SHP77 (cell line): ENCODE results near the gene BRWD1.

Experiments used
- DNase-seq, 2 experiments: peaks; one replicate each; lab custom pipeline; 2025; lab: John Stamatoyannopoulos, UW

The BRWD1 gene

DNA sequence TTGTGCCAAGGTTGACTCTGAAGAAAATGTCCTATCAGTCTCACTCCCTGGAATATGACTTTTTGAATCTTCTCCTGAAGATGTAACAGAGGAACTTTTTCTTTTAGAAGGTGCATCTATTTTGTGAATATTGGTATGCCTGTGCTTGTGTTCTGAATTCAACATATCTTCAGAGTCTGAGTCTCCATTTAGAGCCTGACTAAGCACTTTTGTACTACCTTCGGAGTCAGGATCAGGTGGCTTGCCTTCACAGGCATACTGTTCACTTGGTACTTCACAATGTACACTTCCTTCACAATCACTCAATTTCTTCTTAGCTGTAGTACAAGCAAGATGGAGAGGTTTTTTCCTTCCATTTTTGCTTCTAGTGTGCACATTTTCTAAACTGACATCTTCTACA, 116.6 kb downstream of the BRWD1 start:
- no peak for DNase-seq

DNA sequence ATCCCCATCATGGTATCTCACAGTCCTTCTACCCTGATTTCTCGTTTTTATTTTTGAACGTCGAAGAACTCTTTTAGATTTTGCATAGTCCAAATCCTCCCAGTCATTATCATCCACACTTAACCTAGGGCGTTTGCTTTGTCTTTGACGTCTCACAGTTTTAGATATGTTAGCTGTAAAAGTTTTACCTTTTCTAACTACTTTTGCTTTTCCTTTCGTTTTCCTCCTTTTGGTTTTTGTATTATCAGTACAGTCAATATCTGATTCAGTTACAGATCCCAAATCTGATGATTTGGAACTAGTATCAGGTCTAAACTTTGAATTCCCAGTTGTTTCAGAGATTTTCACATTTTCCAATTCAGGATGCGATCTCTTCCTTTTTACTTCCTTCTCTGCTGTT, 117.1 kb downstream of the BRWD1 start:
- DNase-seq: no peak

DNA sequence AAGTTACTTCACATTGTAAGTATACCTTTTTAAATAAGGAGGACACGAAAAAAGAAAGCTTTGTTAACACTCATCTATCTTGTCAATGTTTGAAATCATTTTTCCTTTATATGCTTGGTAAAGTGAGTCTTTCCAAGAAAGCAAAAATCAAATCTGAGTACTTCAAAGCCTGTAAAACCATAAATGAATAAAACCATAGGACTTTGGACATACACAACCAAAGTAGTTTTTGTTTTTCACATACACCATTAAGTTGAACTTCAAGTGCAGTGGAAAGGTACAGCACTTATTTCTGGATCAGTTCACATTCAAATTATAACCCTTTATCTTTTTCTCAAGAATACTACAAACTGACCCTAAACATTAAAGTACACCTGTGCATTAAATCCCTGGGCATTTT, 120.1 kb downstream of the BRWD1 start:
- no peak for DNase-seq

DNA sequence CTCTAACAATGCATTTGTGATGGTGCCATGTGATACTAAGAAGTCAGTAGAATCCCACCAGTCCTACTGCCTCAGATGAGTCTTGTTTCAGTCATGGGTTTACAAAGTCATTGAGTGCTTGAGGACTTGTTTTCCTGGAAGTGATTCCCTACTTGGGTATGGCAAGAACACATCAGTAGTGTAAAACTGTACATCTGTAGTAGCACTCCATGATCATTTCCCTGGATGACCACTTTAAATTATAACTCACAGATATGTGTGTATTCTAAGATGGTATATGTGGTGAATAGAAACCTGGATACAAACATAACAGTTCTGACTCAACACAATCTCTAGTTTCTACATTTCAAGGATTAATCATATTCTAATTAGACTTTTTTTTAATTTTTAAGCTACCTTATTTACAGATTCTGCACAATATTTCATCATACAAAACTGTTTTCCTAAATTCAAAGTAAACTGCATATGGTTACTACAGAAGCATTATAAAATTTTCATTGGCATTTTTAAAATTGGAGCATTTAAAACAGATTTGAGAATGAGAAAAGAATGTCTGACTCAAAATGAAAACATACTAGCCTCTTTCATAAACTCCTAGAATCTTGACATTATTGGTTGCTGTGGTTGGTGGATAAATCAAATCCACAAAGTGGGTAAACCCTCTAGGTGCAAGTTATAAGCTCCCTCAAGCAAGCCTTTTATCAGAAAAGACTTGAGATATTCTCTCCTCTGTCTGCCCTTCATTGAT, 123.4 kb downstream of the BRWD1 start:
- DNase-seq: no peak

DNA sequence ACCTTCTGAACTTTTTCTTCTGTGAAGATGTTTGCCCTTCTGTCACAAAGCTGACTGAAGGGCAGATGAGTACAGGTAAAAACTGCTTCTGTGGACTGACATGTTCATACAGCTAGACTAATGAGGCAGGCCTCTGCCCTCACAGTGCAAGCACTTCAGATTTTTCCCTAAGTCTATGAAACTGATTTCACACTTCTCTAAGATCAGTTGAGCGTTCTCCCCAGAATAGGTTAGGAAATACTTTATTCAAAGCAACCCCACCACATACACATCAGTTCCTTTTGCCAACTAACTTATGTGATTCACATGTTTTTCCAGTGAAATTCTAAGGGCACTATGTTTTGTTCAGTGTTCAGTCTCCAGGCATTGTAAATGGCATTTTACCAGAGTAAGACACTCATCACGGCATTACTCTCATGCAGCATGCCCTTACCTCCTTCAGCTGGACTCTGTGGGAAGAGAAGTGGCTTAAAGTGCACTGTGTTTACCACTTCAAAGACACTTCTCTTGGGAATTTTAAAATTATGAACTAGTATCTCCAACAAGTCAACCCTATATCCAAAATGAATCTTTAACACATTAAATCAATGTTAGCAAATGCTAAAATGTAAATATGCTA, 124.8 kb downstream of the BRWD1 start:
- no peak for DNase-seq

DNA sequence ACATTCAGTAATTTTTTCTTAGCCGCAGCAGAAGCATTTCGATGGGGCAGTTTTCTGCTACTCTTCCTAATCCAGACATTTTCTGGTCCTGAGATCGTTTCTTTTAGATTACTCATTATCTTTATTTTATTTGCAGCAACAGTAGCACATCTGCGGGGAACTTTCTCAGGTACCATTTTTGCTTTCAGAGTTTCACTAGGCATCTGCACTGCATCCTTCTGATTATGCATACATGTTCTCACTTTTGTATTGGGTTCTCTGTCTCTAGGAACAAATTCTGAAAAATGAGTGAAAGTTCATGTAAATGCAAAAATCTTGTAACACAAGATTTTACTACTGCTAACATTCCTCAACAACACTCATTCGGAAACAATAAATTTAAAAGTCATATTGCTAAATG, 126.3 kb downstream of the BRWD1 start:
- DNase-seq: no peak

DNA sequence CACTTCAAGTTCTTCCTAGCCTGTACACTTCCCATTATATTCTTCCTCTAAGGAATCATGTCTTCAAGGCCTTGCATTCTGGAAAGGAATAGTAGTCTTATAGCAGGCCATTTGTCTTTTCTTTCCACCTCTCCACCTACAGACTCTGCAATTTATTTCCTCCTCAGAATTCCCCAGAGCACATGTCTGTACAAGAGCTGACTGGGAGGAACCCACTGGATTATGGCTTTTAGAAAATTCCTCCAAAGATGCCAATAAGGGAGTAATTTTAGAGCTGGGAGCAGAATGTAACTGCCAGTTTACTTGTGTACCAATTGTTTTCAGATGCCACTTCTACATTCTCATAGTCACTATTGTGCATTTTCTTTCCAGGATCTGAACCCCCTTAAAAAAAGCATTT, 126.8 kb downstream of the BRWD1 start:
- DNase-seq: no peak

DNA sequence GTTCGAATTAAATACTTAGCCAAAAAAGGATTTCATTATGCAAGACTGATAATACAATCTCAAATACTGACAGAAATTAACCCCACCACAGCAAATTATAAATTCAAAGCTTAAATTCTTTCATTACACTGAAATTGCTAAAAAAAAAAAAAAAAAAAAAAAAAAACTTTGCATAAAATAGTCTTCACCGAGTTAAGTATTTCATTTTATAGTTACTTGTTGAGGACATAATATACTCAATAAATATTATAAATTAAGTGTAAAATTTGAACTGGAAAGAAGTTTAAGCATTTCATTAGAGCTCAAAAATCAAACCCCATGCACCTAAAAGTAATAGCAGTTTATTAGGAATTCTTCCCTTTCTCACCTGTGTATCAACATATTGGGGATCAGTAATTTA, 128.3 kb downstream of the BRWD1 start:
- DNase-seq: no peak

DNA sequence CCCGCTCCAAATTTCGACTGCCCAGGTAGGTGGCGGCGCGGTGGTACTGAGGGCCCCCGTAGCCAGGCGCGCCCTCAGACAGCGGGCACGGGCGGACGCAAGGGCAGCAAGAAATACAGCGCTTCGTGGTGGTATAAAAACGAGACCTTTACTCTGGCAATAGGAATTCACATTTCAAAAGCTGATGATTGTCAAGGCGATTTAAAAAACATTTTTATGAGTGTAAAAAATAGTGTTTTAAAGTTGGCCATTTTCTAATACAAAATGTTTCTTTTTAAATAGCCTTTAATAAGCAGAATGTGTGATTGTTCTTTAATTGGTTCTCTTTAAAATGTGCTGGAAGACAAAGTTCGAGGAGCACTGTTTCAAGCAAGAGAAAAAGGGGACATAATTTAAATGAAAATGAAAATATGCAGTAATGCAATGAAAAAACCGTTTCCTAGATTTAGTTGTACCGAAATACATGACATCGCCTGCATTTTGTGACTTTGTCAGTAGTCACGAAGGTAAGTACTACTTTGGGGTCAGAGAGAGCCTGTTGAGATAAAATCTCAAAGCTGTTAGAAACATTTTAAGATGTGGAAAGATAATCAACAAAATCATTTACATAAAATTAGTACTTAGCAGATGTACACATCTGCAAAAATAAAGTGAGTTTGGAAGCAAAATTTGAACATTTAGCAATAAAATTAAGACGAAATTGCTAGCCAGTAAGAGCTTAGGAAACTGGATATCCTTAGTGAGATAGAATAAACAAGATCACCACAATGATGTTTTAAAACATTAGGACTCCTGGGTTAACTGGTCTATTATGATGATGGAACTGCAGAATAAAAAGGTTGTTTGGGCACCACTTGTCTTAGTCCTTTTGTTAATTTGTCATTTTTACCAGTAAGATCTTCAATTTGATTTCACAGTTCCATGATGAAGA, 129.1 kb downstream of the BRWD1 start:
- no peak for DNase-seq

DNA sequence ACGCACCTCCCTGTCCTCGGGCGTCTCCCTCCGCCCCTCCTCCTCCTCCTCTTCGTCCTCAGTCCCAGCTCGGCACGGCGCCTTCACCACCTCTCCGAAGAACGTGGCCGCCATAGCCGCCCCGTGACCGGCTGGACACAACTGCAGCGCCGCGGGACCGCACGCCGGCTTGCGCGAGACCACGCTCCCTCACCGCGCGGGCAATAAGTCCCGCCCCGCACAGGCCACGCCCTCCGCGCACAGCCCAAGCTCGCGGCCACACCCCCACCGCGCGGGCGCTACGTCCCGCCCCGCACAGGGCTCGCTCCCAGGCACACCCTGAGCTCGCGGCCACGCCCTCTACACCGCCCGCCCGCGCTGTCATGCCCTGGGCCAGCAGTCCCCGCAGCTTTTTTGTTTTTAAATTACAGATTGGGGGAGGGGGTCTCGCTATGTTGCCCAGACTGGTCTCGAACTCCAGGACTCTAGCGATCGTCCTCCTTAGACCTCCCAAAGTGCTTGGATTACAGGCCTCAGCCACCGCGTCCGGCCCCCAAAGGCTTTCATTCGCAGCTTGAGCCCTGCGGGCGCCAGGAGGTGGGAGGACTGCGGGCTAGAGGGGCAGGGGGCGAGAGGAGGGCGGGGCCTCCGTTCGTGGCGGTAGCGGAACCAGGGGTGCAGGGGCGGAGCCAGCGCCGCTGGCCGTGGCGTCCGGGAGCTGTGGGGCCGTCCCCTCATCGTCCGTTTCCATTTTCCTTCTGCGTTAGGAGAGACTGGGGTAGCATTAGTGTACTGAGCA, 130.0 kb downstream of the BRWD1 start, which contains the start of gene PSMG1:
TSS of gene PSMG1 (minus strand) at position 180 of the 778 bp plus-strand sequence. CDS start at position 114, 66 bp downstream.
- DNase-seq: peak; percentile 85 to 94

DNA sequence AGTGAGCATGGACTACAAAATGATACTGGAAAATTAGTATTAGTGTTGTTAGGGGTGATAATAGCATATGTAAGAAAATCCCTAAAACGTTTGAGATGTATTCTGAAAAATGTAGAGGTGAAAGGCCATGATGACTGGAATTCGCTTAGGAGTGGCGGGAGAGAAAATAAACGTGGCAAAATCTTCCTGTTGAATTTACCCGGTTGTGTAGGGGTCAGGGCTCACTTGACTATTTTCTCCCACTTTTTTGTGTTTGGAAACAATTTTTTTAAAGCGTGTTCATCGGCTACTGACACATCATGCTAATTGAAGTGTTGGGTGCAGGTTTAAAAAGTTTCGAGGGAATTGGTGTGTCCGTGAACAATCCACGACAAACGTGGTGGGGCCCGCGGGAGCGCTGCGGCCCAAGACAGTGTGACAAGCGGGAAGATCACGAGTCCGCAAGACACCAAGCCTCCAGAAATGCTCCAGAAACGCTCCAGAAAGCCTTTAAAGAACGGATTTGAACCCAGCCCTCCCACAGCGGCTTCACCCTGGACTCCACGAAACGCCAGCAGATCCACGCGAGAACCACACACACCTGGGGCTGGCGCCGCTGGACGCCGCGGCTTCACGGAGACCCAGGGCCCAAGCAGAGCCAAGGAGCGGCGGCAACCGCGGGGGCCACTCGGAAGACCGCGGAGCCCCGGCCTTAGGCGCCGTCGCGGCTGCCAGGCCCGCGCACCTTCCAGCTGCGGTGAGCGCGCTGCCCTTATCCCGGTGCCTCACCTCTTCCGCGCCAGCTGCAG, 130.8 kb downstream of the BRWD1 start:
- no peak for DNase-seq

DNA sequence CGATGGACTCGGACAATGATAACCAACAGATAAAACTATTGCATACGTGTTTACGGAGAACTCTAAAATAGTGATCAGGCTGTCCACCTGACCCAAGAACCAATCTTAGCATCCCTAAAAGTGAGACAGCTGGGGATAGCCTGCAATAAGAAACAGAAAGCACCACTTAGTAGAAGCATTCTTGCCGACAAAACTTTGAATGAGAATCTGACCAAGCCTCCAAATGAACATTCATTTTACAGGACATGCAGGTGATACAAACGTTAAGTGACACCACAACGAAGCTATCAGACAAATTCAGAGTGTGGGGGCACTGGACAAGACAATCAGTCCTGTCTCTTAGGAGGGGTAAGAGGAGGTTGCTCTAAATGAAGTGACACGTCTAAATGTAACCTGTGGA, 131.4 kb downstream of the BRWD1 start:
- no peak for DNase-seq

DNA sequence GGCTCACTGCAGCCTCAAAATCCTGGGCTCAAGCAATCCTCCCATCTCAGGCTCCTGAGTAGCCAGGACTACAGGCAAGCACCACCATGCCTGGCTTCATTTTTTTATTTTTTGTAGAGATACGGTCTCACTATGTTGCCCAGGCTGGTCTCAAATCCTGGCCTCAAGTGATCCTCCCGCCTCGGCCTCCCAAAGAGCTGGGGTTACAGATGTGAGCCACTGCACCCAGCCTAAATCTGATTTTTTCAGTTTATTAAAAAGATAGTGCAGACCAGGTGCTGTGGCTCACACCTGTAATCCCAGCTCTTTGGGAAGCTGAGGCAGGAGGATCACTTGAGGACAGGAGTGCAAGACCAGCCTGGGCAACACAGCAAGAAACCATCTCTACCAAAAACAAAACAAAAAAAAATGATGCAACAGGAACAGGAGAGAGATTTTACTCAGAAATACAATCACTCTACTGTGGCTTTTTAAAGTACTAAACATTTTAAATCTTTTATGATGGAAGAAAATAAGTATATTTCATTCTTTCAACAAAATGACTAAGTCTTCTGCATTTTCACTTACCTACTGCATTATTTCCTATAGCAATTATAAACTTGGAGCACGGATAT, 132.1 kb downstream of the BRWD1 start:
- DNase-seq: no peak

DNA sequence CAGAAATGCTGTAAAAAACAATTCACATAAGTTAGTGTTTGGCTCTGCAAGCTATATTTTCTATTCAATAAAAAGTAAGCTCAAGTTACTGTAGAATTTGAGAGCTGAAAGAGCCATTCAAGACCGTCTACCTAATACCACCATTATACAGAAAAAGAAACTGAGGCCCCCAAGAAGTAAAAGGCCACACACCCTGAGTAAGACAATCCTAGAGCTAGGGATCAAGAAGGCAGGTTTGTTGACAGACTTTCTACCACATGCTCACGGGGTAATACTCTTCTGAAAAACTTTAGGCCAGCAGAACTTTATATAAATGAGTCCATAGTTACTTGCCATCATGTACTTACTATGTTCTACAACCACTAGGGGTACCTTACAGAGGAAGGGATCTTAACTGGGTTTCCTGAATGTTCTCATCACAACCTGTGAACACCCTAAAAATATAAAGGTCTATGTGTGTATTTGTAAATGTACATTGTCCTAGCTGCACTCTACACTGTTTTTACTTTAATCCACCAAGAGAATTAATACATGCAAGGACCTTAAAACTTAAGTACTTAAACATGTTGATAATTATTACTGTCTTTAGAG, 132.9 kb downstream of the BRWD1 start:
- no peak for DNase-seq

DNA sequence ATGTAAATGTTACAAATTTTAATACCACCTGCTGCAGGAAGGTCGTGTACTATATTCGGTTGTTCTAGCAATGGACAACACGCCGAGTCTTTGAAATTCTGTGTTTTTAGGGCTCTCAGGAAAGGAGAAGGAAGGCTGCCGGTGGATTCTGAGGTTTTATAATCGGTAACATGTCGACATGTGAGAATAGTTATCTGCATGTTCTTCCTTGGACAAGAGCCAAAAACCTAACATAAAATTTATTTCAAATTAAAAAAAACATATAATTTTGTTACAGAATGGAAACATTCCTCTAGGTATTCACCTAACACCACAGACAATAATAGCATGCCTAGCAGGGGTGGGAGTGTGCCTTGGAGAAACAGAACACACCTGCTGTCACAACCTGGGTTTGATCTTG, 135.0 kb downstream of the BRWD1 start:
- DNase-seq: no peak

DNA sequence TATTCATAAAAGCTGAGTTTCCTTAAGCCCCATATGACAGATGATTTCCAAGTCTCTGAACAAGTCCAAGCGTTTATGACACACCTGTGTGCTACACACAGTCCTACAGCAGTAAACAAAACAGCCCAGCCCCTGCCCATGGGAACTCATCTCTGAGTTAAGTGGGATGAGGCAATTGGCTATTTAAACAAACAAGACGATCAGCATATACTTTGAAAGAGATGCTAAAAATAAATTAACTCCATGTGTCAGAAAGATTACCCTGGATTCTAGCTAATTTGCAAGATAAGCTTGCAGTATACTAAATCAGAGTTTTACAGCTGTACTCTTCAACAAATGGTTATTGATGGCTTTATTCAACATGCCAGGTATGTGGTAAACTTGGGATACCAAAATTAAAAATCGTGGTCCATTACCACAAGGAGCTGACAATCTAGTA, 137.1 kb downstream of the BRWD1 start:
- no peak for DNase-seq

DNA sequence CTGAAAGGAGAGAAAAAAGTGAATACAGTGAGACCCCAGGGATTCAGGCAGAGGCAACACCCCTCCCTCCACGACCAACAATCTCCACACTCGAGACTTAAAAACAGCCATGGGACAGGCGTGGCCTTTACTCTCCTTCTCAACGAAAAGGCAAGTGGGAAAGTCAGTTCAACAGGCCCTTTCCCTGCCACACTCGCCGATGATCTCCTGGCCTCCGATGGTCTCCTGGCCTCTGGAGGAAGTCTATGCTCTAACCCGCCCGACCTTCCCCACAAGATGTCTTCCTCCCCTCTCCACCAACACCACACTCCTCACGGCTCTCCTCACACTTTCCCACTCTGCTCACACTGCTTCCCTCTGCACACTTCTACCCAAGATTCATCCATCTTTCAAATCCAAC, 137.8 kb downstream of the BRWD1 start:
- no peak for DNase-seq

DNA sequence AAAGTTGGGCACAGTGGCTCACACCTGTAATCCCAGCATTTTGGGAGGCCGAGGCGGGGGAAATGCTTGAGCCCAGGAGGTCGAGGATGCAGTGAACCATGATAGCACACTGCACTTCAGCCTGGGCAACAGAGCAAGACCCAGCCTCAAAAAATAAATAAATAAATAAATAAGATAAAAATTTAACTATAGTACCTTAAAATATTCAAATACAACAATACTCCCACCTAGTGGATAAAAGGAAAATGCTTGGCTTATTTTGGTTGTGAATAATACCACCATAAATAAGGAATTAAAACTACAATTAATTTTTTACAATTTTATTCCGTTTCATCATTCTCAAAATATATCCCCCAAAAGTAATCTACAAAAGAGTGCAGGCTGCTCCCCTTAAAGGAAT, 138.3 kb downstream of the BRWD1 start:
- DNase-seq: no peak

DNA sequence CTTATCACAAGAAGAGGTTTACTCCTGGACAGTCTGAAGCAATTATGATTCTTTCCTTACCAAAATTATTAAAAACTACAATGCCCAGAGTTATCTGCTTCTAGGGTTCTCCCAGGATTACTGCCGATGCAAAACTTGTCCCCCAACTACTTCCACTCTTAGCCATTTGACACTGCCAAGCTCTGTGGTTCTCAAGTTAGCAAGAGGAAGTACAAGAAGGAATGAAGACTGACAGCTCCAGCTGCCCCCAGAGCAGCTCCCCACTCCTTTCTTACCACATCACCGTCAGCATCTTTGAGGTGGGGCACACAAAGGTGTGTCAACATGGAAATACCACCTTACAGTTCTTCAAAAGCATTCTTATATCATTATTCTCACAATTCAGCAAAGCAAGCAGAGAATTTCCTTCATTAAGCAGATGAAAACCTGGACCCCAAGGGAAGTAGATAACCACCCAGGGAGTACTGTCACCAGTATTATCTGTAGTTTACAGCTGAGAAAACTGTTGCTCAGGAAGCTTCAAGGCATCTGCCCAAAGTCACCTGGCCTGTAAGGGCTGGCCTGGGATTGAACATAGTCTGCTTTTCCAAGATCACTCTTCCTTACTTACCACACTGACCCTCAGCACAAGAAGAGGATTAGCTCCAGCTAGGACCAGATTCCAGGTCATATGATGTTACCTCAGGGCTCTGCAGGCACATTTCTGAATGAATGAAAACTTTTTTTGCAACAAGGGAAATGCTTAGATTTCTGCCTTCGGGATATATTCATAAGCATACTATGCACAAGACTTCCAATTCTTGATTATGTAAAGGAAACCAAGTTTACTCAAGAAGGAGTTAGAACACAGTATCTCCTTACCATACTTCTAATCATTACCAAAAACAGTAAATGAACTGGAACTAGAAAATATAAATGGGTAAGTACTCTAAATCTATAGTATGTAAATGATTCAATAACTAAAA, 139.4 kb downstream of the BRWD1 start:
- no peak for DNase-seq
